ENCODE data around the gene GBP7.

DNA sequence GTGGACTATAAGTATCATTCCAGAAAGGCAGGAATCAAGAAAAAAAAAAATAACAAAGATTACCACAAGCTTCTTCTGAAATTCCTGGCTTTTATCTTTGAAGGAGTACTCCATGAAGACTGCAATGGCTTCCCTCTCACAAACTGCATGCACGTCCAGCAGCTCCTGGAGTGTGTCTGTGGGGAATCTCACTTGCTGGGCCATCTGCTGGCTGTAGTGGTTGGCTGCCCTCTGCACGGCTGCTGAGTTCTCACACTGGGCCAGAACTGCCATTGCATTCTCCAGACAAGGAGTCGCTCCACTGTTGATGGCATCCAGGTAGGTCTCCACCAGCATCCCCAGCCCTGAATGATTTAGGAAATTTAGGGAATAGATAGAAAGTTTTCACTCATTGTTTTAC is 26.6 kb downstream of the GBP7 start:
- TF ChIP-seq, protein P1, sequence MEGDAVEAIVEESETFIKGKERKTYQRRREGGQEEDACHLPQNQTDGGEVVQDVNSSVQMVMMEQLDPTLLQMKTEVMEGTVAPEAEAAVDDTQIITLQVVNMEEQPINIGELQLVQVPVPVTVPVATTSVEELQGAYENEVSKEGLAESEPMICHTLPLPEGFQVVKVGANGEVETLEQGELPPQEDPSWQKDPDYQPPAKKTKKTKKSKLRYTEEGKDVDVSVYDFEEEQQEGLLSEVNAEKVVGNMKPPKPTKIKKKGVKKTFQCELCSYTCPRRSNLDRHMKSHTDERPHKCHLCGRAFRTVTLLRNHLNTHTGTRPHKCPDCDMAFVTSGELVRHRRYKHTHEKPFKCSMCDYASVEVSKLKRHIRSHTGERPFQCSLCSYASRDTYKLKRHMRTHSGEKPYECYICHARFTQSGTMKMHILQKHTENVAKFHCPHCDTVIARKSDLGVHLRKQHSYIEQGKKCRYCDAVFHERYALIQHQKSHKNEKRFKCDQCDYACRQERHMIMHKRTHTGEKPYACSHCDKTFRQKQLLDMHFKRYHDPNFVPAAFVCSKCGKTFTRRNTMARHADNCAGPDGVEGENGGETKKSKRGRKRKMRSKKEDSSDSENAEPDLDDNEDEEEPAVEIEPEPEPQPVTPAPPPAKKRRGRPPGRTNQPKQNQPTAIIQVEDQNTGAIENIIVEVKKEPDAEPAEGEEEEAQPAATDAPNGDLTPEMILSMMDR (IDR thresholded peaks at IDR 0.05; ENCODE audit: poor library complexity, severe bottlenecking), result no peak
- TF ChIP-seq POLR2AphosphoS5 (IDR thresholded peaks at IDR 0.05) (no peak), TAF1 (IDR thresholded peaks at IDR 0.05; ENCODE audit: low read depth) (no peak)

All from neural cell (in vitro differentiated cells).